Measurements from ENCODE around the gene NTN3. TPM values are rescaled to one million over a fixed set of nuclear protein-coding genes. Genes with fewer than 3 reads are reported as not detected.

NTN3 gene
- total and polyA plus RNA-seq, 2 experiments from 2014 or later, result 2.4 to 4.8 TPM

GRCh38 chr16:2455081-2455845, 15.8 kb upstream of the NTN3 start:
- no peaks in the 10 kb centered on the region for H3K79me2 ChIP-seq
- H4K20me1 ChIP-seq (ENCODE audit: insufficient read depth, poor library complexity, severe bottlenecking), result no peaks in the 10 kb centered on the region
- DNase-seq (ENCODE audit: low spot score), result no peak
- peaks cover 7% of the 10 kb centered on the region for H3K4me1 ChIP-seq (ENCODE audit: insufficient read depth)
- WGBS (ENCODE audit: low lambda C conversion rate, missing lambda C conversion rate), result 97% methylated on average over 28 of the region's 28 CpGs
- H3K36me3 ChIP-seq (replicated peaks; ENCODE audit: insufficient read depth, low read depth), result no peaks in the 10 kb centered on the region
- H3K4me2 ChIP-seq, result no peak overlapping the region
- no peak overlapping the region for H3K4me3 ChIP-seq
- no peak for TF ChIP-seq EZH2phosphoT487 (IDR thresholded peaks at IDR 0.05; ENCODE audit: low read depth, severe bottlenecking, unreplicated experiment)
- no peak for TF ChIP-seq CTCF (IDR thresholded peaks at IDR 0.05; ENCODE audit: poor library complexity)
- TF ChIP-seq EZH2 (IDR thresholded peaks at IDR 0.05; ENCODE audit: borderline replicate concordance), result no peak
- no peak overlapping the region for H2AFZ ChIP-seq
- no peaks in the 10 kb centered on the region for H3K9me2 ChIP-seq (replicated peaks; ENCODE audit: insufficient read depth)
- H3K9me3 ChIP-seq (ENCODE audit: low read depth), result no peaks in the 10 kb centered on the region
- no peak overlapping the region for H3K27ac ChIP-seq
- H3K27me3 ChIP-seq, result no peaks in the 10 kb centered on the region

GRCh38 chr16:2456551-2457153, 14.4 kb upstream of the NTN3 start:
- no peaks in the 10 kb centered on the region for H3K9me3 ChIP-seq (ENCODE audit: low read depth)
- no peak overlapping the region for H3K4me2 ChIP-seq
- H3K79me2 ChIP-seq, result no peaks in the 10 kb centered on the region
- no peaks in the 10 kb centered on the region for H3K36me3 ChIP-seq (replicated peaks; ENCODE audit: insufficient read depth, low read depth)
- no peak overlapping the region for H2AFZ ChIP-seq
- H3K4me1 ChIP-seq (ENCODE audit: insufficient read depth), result peaks cover 7% of the 10 kb centered on the region
- H4K20me1 ChIP-seq (ENCODE audit: insufficient read depth, poor library complexity, severe bottlenecking), result no peaks in the 10 kb centered on the region
- no peaks in the 10 kb centered on the region for H3K27me3 ChIP-seq
- H3K9me2 ChIP-seq (replicated peaks; ENCODE audit: insufficient read depth), result no peaks in the 10 kb centered on the region
- no peak overlapping the region for H3K27ac ChIP-seq
- no peak for DNase-seq (ENCODE audit: low spot score)
- 95% methylated on average over 21 of the region's 21 CpGs for WGBS (ENCODE audit: low lambda C conversion rate, missing lambda C conversion rate)
- no peak for TF ChIP-seq EZH2 (IDR thresholded peaks at IDR 0.05; ENCODE audit: borderline replicate concordance)
- TF ChIP-seq CTCF (IDR thresholded peaks at IDR 0.05; ENCODE audit: poor library complexity), result no peak
- H3K4me3 ChIP-seq, result no peak overlapping the region

GRCh38 chr16:2457267-2457666, 13.8 kb upstream of the NTN3 start:
- Histone ChIP-seq H3K4me2 (no peak overlapping the region), H3K36me3 (replicated peaks; ENCODE audit: insufficient read depth, low read depth) (no peaks in the 10 kb centered on the region), H3K27ac (no peak overlapping the region), H3K27me3 (no peaks in the 10 kb centered on the region), H3K4me3 (no peak overlapping the region), H3K9me2 (replicated peaks; ENCODE audit: insufficient read depth) (no peaks in the 10 kb centered on the region), H4K20me1 (ENCODE audit: insufficient read depth, poor library complexity, severe bottlenecking) (no peaks in the 10 kb centered on the region), H2AFZ (no peak overlapping the region), H3K9me3 (ENCODE audit: low read depth) (no peaks in the 10 kb centered on the region), H3K79me2 (no peaks in the 10 kb centered on the region), H3K4me1 (ENCODE audit: insufficient read depth) (peaks cover 7% of the 10 kb centered on the region)
- DNase-seq (ENCODE audit: low spot score), result no peak
- 92% methylated on average over 13 of the region's 13 CpGs for WGBS (ENCODE audit: low lambda C conversion rate, missing lambda C conversion rate)
- TF ChIP-seq EZH2 (IDR thresholded peaks at IDR 0.05; ENCODE audit: borderline replicate concordance) (no peak), EZH2phosphoT487 (IDR thresholded peaks at IDR 0.05; ENCODE audit: low read depth, severe bottlenecking, unreplicated experiment) (no peak), CTCF (IDR thresholded peaks at IDR 0.05; ENCODE audit: poor library complexity) (no peak)

All from hepatocyte (in vitro differentiated cells).